Gastroesophageal sphincter (tissue), 4 donors: ENCODE data around the gene CSTF3. TPM values are rescaled to one million over a fixed set of nuclear protein-coding genes. Genes with fewer than 3 reads are reported as not detected.

Experiments
- ATAC-seq: fragments of 150-250 bp; one replicate; pipeline ENCODE4 v1.9.1; 2016; ENCODE audit warnings: mild to moderate bottlenecking, moderate library complexity
- H3K27ac ChIP-seq, 4 donors: fragments of 200-600 bp; sonication (generic) in 3 of 4; 1 replicate in 3 of 4; 2 replicates in 1 of 4; pipeline ENCODE4 v1.5.1; 2016 to 2019
- H3K27me3 ChIP-seq: fragments of 200-600 bp; sonication (generic); one replicate; pipeline ENCODE4 v1.5.1; 2019
- H3K36me3 ChIP-seq, 2 donors: fragments of 200-600 bp; sonication (generic); one replicate each; pipeline ENCODE4 v1.5.1; 2019; ENCODE audit warnings: control low read depth in 1 of 2
- H3K4me1 ChIP-seq, 3 donors: fragments of 200-600 bp; sonication (generic); 1 replicate in 2 of 3; 2 replicates in 1 of 3; pipeline ENCODE4 v1.5.1; 2016 to 2019; ENCODE audit warnings: control low read depth in 2 of 3
- H3K4me3 ChIP-seq, 2 donors: fragments of 200-600 bp; sonication (generic); one replicate each; pipeline ENCODE4 v1.5.1; 2019; ENCODE audit warnings: mild to moderate bottlenecking in 1 of 2, moderate library complexity in 1 of 2
- H3K9me3 ChIP-seq, 3 donors: fragments of 200-600 bp; sonication (generic); one replicate each; pipeline ENCODE4 v1.5.1; 2017 to 2019; ENCODE audit warnings: control low read depth in 2 of 3
- EP300 ChIP-seq: sonication (generic); formaldehyde crosslinking; IDR thresholded peaks from one replicate; pipeline ENCODE4 v1.6.1; 2017; ENCODE audit warnings: antibody characterized with exemption, mild to moderate bottlenecking
- POLR2A ChIP-seq, 2 donors: fragments of 450-650 bp; IDR thresholded peaks; one replicate each; pipeline ENCODE4 v1.6.1; 2017; ENCODE audit warnings: antibody characterized with exemption in 2 of 2, mild to moderate bottlenecking in 2 of 2, moderate library complexity in 1 of 2
- POLR2AphosphoS5 ChIP-seq: sonication (generic); formaldehyde crosslinking; IDR thresholded peaks from one replicate; pipeline ENCODE4 v1.6.1; 2017; ENCODE audit warnings: antibody characterized with exemption
- WGBS, 2 donors: methylation state at CpG; one replicate each; pipeline ENCODE4 v1.1.5; 2018; ENCODE audit warnings: low coverage in 1 of 2; 5-methylcytosine and 5-hydroxymethylcytosine counted together
- total RNA-seq, 4 donors: library from RNA; depleted of rRNA; stranded (reverse); fragments of >200 nt; gene quantifications; one replicate each; pipeline ENCODE4 v1.1.0, GENCODE V29; 2016
- TF ChIP-seq, protein P1 (sequence below), 4 experiments: fragments of 200-600 bp in 2 of 4; fragments of 450-650 bp in 2 of 4; sonication (generic) in 1 of 4; IDR thresholded peaks; one replicate each; pipeline ENCODE4 v1.5.1; 2017 to 2019; ENCODE audit warnings: antibody characterized with exemption in 4 of 4, mild to moderate bottlenecking in 2 of 4, moderate library complexity in 2 of 4

The CSTF3 gene
- total RNA-seq, 4 donors from 2014 or later, result 8.3 to 15.4 (median 10.8) TPM

DNA sequence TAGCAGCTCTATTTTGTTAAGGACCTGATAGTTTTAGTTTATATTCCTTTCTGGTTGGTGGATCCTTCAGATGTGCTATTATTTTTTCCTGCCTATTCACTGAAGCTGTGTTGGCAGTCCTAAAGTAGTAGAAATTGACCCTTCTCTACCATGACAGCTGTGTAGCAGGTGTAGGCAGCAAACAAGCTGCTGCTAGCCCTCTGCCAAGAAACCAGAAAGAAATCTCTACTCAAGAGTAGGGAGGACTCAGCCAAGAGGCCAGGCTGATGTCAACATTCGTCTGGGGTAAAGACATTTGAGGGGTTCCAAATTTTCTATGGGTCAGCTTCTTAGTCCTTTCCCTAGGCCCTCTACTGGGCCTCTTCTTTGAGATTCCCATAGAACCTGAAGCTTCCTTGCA lies 51.2 kb downstream of the CSTF3 start:
- no peaks in the 10 kb centered on the region for H3K9me3 ChIP-seq
- no peak for ATAC-seq
- TF ChIP-seq POLR2AphosphoS5 (no peak), POLR2A (IDR thresholded peaks at IDR 0.05) (no peak), EP300 (no peak)
- TF ChIP-seq, protein P1, sequence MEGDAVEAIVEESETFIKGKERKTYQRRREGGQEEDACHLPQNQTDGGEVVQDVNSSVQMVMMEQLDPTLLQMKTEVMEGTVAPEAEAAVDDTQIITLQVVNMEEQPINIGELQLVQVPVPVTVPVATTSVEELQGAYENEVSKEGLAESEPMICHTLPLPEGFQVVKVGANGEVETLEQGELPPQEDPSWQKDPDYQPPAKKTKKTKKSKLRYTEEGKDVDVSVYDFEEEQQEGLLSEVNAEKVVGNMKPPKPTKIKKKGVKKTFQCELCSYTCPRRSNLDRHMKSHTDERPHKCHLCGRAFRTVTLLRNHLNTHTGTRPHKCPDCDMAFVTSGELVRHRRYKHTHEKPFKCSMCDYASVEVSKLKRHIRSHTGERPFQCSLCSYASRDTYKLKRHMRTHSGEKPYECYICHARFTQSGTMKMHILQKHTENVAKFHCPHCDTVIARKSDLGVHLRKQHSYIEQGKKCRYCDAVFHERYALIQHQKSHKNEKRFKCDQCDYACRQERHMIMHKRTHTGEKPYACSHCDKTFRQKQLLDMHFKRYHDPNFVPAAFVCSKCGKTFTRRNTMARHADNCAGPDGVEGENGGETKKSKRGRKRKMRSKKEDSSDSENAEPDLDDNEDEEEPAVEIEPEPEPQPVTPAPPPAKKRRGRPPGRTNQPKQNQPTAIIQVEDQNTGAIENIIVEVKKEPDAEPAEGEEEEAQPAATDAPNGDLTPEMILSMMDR (IDR thresholded peaks at IDR 0.05), result no peak

DNA sequence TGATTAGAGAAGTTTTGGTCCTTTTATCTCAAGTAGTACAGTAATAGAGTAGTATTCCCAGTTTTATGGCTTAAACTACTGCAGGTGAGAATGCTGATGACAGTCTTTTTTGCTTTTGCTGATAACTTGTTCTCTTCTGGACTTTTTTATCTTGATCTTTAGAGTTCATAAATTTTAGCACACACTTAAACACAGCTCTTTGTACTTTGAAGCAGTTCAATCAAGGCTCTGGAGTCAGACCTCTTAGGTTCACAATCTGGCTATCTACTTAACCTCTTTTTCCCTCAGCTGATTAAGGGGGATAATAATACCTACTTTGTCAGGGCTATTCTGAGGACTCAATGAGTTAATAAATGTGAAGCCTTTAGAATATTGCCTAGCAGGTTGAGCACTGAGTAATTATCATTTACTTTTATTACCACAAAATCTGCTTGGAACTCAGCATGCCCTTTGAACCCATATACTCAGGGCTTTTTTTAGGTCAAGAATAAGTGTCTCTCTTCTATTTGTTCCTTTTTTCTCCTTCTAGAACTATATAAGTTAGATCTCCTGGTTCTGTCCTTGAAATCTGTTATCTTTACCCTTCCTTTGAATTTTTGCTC lies 51.9 kb downstream of the CSTF3 start:
- Histone ChIP-seq H3K27ac (no peak overlapping the region), H3K27me3 (no peaks in the 10 kb centered on the region), H3K4me3 (no peak overlapping the region), H3K4me1 (no peaks in the 10 kb centered on the region), H3K9me3 (no peaks in the 10 kb centered on the region), H3K36me3 (peaks cover 0 to 27% of the 10 kb centered on the region in 2 donors)
- TF ChIP-seq POLR2A (IDR thresholded peaks at IDR 0.05), result no peak
- TF ChIP-seq EP300, result no peak
- no peak for TF ChIP-seq POLR2AphosphoS5
- TF ChIP-seq, protein P1 (IDR thresholded peaks at IDR 0.05), result no peak
- ATAC-seq, result no peak

More for the DNA sequence above, 51.2 kb downstream of the CSTF3 start:
- no peaks in the 10 kb centered on the region for H3K27me3 ChIP-seq
- WGBS, 2 donors, result 33 to 78% methylated on average over 1 of the region's 1 CpG
- H3K36me3 ChIP-seq, result peaks cover 0 to 20% of the 10 kb centered on the region in 2 donors
- H3K4me3 ChIP-seq, result no peak overlapping the region
- no peak overlapping the region for H3K27ac ChIP-seq
- no peaks in the 10 kb centered on the region for H3K4me1 ChIP-seq

DNA sequence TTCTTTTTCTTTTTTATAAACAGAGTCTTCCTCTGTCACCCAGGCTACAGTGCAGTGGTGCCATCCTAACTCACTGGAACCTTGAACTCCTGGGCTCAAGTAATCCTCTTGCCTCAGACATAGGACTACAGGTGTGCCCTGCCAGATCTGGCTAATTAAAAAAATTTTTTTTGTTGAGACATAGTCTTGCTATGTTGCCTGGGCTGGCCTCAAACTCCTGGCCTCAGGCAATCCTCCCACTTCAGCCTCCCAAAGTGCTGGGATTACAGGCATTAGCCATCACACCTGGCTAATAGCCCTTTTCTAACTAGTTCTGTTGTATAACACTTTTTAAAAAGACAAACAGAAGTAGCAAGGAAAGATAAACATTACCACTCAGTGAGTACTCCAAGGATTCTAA lies 57.4 kb downstream of the CSTF3 start:
- Histone ChIP-seq H3K27me3 (no peaks in the 10 kb centered on the region), H3K4me1 (no peaks in the 10 kb centered on the region), H3K27ac (no peak overlapping the region), H3K4me3 (no peak overlapping the region), H3K9me3 (no peaks in the 10 kb centered on the region), H3K36me3 (peaks cover 0 to 82% of the 10 kb centered on the region in 2 donors)
- TF ChIP-seq POLR2A (IDR thresholded peaks at IDR 0.05) (no peak), EP300 (no peak), POLR2AphosphoS5 (no peak)
- TF ChIP-seq, protein P1 (IDR thresholded peaks at IDR 0.05), result no peak
- no peak for ATAC-seq

DNA sequence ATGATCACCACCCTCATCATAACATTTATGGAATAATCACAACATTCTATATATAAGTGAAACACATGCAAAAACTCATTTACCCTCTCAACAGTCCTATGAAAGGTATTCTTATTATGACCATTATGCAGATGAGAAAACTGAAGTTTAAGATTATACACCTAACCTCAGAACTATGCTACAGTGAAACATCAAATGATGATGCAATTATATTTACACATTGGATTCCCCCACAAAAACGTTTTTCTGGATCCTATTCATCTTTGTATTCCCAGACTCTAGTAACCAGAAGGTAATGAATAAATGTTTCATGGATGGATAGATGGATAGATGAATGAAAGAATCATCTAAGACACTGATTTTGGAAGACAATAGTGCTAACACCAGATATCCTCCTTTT lies 67.1 kb downstream of the CSTF3 start:
- Histone ChIP-seq H3K27me3 (no peaks in the 10 kb centered on the region), H3K4me3 (no peak overlapping the region), H3K36me3 (peaks cover 0 to 41% of the 10 kb centered on the region in 2 donors), H3K4me1 (no peaks in the 10 kb centered on the region), H3K9me3 (no peaks in the 10 kb centered on the region), H3K27ac (no peak overlapping the region)
- ATAC-seq, result no peak
- 11 to 23% methylated on average over 1 of the region's 1 CpG for WGBS, 2 donors
- TF ChIP-seq POLR2AphosphoS5 (no peak), POLR2A (IDR thresholded peaks at IDR 0.05) (no peak), EP300 (no peak)
- TF ChIP-seq, protein P1 (IDR thresholded peaks at IDR 0.05), result no peak

DNA sequence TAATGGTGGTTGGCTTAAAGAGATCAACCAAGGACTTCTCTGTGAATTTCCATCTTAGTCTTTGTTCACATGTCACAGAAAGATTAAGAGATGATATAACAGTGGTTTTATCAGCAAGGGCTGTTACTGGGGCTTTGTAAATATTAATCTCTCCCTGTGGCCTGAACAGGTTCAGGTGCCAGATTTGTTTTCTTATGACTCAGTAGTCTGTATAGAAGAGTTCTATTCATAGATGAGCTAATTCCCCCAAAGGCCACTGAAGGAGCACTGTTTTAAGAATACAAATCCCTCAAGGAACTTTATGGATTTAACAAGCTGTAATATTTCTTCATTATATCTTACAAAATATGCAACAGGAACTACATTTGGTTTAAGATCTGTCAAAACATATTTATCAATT lies 71.5 kb downstream of the CSTF3 start:
- Histone ChIP-seq H3K36me3 (peaks cover 0 to 35% of the 10 kb centered on the region in 2 donors), H3K27me3 (no peaks in the 10 kb centered on the region), H3K4me3 (no peak overlapping the region), H3K27ac (no peak overlapping the region), H3K9me3 (no peaks in the 10 kb centered on the region), H3K4me1 (no peaks in the 10 kb centered on the region)
- ATAC-seq, result no peak
- TF ChIP-seq, protein P1 (IDR thresholded peaks at IDR 0.05), result no peak
- TF ChIP-seq POLR2A (IDR thresholded peaks at IDR 0.05) (no peak), POLR2AphosphoS5 (no peak), EP300 (no peak)
